Pancreas (tissue), 10 donors: ENCODE data around the gene HID1. TPM values are rescaled to one million over a fixed set of nuclear protein-coding genes. Genes with fewer than 3 reads are reported as not detected.

Source experiments
- ATAC-seq, 4 donors: fragments of 200-7000 bp; cut with Tn5 transposase; one replicate each; pipeline versions ENCODE4 v1.8.0 to v1.9.1; 2020; ENCODE audit warnings: mild to moderate bottlenecking in 4 of 4, moderate library complexity in 4 of 4
- DNase-seq, 6 donors: peaks; one replicate each; pipeline ENCODE4 v3.0.0-alpha.2; 2020
- FAIRE-seq: peaks from 2 replicates; lab custom pipeline; 2012; peaks lifted over from hg19 to GRCh38; lab: Jason Lieb, UNC
- H3K27ac ChIP-seq, 4 donors: fragments of 200-600 bp; sonication (generic); 1 replicate in 3 of 4; 2 replicates in 1 of 4; pipeline versions ENCODE4 v1.5.0 to v1.8.0; 2020
- H3K27me3 ChIP-seq, 4 donors: fragments of 200-600 bp; one replicate each; pipeline ENCODE4 v1.8.0; 2021
- H3K36me3 ChIP-seq, 3 donors: fragments of 200-600 bp; sonication (generic) in 1 of 3; one replicate each; pipeline versions ENCODE4 v1.5.0 to v1.8.0; 2020 to 2021
- H3K4me1 ChIP-seq, 3 donors: fragments of 200-600 bp; one replicate each; pipeline ENCODE4 v1.8.0; 2021
- H3K4me3 ChIP-seq, 4 donors: fragments of 200-600 bp; sonication (generic) in 2 of 4; one replicate each; pipeline versions ENCODE4 v1.5.0 to v1.8.0; 2020 to 2021
- H3K9me3 ChIP-seq, 4 donors: fragments of 200-600 bp; one replicate each; pipeline ENCODE4 v1.8.0; 2021
- WGBS, 2 donors: extraction: QIAGEN DNeasy Blood & Tissue Kit; methylation state at CpG; one replicate each; pipeline ENCODE4 v1.1.7; 2013; 5-methylcytosine and 5-hydroxymethylcytosine counted together
- intact Hi-C, 3 donors: fragments of 100-400 bp; cut with DNase I; formaldehyde crosslinking; loops; one replicate each; pipeline versions ENCODE4 v1.11.1 to v1.14.2; 2022
- polyA plus RNA-seq, 2 donors: library from polyadenylated mRNA; stranded (reverse); fragments of 200-250 nt; gene quantifications; one replicate each; pipeline ENCODE4 v1.2.3, GENCODE V29; 2013
- total RNA-seq, 6 donors: library from RNA; stranded (reverse); fragmentation: NEBNext Ultra II Directional in 4 of 6; extraction: Animal tissue kit (Norgen Biotek cat#: 25700) in 4 of 6; gene quantifications; one replicate each; pipeline versions ENCODE4 v1.2.1 to v1.2.4, GENCODE V29; 2021 to 2023
- TF ChIP-seq, protein P1 (sequence below), 4 donors: fragments of 200-600 bp; sonication (generic) in 3 of 4; IDR thresholded peaks; one replicate each; pipeline versions ENCODE4 v1.5.0 to v1.8.0; 2021; ENCODE audit warnings: antibody characterized with exemption in 4 of 4
- donor health status: healthy with polysubstance abuse.
- donor health status: DM: no; HTN: no; CAD: no; lungs with moderate emphysema.
- donor health status: DM: no; HTN: no; CAD: no.
- donor health status: control.
- donor health status: control.
- donor health status: Bipolar disorder and iron deficiency.
- donor health status: DM: yes; HTN: yes; CAD: no.
- donor health status: DM: no; HTN: no; CAD: no.
- donor health status: DM: no; HTN: no; CAD: no.
- donor health status: DM: yes; HTN: yes; CAD: no.

Gene HID1
- total and polyA plus RNA-seq, 8 donors, result 76.7 to 262 (median 126) TPM

DNA sequence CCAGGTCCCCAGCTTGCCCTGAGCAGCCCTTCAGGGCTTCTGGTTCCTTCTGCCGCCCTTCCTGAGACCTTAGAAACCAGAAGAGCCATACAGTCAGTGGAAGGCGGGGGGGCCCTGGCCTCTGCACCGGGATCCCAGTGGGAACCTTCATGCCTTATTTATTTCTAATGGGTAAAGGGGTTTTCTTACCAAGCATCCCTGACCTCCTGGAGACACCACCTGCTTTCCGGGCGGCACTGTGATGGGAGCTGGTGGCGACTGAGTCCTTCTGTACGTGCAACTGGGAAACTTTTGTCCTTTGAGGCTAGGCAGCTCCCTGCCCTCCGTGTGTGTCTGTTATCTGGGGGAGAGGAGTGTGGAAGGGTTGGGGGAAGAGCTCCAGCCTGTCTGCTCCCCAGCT lies 32.7 kb upstream of the HID1 start:
- ATAC-seq, result no peak
- H3K4me3 ChIP-seq, result no peak overlapping the region
- H3K9me3 ChIP-seq, result no peaks in the 10 kb centered on the region
- peaks cover 0 to 8% (median 0%) of the 10 kb centered on the region in 3 donors for H3K36me3 ChIP-seq
- 79 to 81% methylated on average over 8 of the region's 8 CpGs for WGBS, 2 donors
- no peaks in the 10 kb centered on the region for H3K4me1 ChIP-seq
- no peak for FAIRE-seq
- H3K27me3 ChIP-seq, result no peaks in the 10 kb centered on the region
- intact Hi-C loops, result no loop called here
- H3K27ac ChIP-seq, result no peak overlapping the region
- TF ChIP-seq, protein P1, sequence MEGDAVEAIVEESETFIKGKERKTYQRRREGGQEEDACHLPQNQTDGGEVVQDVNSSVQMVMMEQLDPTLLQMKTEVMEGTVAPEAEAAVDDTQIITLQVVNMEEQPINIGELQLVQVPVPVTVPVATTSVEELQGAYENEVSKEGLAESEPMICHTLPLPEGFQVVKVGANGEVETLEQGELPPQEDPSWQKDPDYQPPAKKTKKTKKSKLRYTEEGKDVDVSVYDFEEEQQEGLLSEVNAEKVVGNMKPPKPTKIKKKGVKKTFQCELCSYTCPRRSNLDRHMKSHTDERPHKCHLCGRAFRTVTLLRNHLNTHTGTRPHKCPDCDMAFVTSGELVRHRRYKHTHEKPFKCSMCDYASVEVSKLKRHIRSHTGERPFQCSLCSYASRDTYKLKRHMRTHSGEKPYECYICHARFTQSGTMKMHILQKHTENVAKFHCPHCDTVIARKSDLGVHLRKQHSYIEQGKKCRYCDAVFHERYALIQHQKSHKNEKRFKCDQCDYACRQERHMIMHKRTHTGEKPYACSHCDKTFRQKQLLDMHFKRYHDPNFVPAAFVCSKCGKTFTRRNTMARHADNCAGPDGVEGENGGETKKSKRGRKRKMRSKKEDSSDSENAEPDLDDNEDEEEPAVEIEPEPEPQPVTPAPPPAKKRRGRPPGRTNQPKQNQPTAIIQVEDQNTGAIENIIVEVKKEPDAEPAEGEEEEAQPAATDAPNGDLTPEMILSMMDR (IDR thresholded peaks at IDR 0.05), result no peak
- no peak for DNase-seq

- H3K4me3 ChIP-seq, result no peak overlapping the region
- no peak for DNase-seq
- no peak for FAIRE-seq
- no peak for ATAC-seq
- WGBS, 2 donors, result 93% methylated on average over 3 of the region's 3 CpGs
- TF ChIP-seq, protein P1 (IDR thresholded peaks at IDR 0.05), result no peak
- intact Hi-C loops, result no loop called here
- peaks cover 0 to 8% (median 0%) of the 10 kb centered on the region in 3 donors for H3K36me3 ChIP-seq
- H3K27ac ChIP-seq, result no peak overlapping the region
- no peaks in the 10 kb centered on the region for H3K9me3 ChIP-seq
- no peaks in the 10 kb centered on the region for H3K27me3 ChIP-seq
- H3K4me1 ChIP-seq, result no peaks in the 10 kb centered on the region
Measured at GRCh38 chr17:75004371-75004770, 31.8 kb upstream of the HID1 start.

DNA sequence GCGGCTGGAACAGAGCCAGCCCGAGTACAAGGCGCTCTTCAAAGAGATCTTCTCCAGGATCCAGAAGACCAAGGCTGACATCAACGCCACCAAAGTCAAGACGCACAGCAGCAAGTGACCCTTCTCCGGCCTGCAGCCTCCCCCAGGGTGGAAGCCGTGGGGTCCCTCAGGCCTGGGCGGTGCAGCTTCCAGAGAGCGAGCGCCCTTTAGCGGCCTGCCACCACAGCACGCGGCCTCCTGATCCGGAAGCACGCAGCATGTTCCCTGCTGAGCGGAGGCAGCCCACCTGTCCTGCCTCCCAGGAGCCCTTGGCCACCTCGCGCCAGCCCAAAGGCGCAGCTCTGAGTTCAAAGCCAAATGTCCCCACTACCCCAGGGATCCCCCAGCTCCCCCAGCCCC lies 31.4 kb upstream of the HID1 start:
- WGBS, 2 donors, result 90 to 91% methylated on average over 18 to 19 of the region's 19 CpGs
- H3K27me3 ChIP-seq, result no peaks in the 10 kb centered on the region
- H3K36me3 ChIP-seq, result peaks cover 0 to 8% (median 0%) of the 10 kb centered on the region in 3 donors

DNA sequence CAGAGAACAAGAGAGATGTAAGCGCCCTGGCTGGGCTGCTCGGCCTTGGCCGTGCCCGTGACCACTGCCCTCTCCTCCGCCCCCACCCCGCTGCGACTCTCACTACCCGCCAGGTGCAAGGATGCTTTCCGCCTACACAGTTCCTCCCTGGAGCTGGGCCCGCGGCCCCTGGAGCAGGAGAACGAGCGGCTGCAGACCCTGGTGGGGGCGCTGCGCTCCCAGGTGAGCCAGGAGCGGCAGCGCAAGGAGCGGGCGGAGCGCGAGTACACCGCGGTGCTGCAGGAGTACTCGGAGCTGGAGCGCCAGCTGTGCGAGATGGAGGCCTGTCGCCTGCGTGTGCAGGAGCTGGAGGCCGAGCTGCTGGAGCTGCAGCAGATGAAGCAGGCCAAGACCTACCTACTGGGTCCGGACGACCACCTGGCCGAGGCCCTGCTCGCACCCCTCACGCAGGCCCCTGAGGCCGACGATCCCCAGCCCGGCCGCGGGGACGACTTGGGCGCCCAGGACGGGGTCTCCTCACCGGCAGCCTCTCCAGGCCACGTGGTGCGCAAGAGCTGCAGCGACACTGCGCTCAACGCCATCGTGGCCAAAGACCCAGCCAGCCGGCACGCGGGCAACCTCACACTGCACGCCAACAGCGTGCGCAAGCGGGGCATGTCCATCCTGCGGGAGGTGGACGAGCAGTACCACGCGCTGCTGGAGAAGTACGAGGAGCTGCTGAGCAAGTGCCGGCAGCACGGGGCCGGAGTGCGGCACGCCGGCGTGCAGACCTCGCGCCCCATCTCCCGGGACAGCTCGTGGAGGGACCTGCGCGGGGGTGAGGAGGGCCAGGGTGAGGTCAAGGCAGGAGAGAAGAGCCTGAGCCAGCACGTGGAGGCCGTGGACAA lies 30.8 kb upstream of the HID1 start:
- DNase-seq (no peak), FAIRE-seq (no peak), ATAC-seq (no peak)
- no peaks in the 10 kb centered on the region for H3K4me1 ChIP-seq
- no peaks in the 10 kb centered on the region for H3K27me3 ChIP-seq
- H3K4me3 ChIP-seq, result no peak overlapping the region
- H3K36me3 ChIP-seq, result peaks cover 0 to 8% (median 0%) of the 10 kb centered on the region in 3 donors
- intact Hi-C loops, result no loop called here
- TF ChIP-seq, protein P1 (IDR thresholded peaks at IDR 0.05), result no peak
- no peaks in the 10 kb centered on the region for H3K9me3 ChIP-seq
- WGBS, 2 donors, result 86 to 89% methylated on average over 73 to 76 of the region's 76 CpGs
- no peak overlapping the region for H3K27ac ChIP-seq

More for the DNA sequence above, 31.4 kb upstream of the HID1 start:
- ATAC-seq, result peak in 1 of 4 donors; percentile 18
- no peak overlapping the region for H3K4me3 ChIP-seq
- intact Hi-C loops, result no loop called here
- FAIRE-seq, result no peak
- no peaks in the 10 kb centered on the region for H3K9me3 ChIP-seq
- no peaks in the 10 kb centered on the region for H3K4me1 ChIP-seq
- no peak for DNase-seq
- TF ChIP-seq, protein P1 (IDR thresholded peaks at IDR 0.05), result no peak
- H3K27ac ChIP-seq, result no peak overlapping the region
